GM20000 (cell line): ENCODE data around the gene HSBP1.

Experiments used
- DNase-seq: peaks from one replicate; pipeline ENCODE4 v3.0.0; 2012; ENCODE audit warnings: low spot score
- TF ChIP-seq, protein P1 (sequence below): IDR thresholded peaks from 2 replicates; pipeline ENCODE4 v1.5.1; 2012; ENCODE audit warnings: mild to moderate bottlenecking, control low read depth; ENCODE audit errors: extremely low read depth, missing control alignments

The HSBP1 gene

DNA sequence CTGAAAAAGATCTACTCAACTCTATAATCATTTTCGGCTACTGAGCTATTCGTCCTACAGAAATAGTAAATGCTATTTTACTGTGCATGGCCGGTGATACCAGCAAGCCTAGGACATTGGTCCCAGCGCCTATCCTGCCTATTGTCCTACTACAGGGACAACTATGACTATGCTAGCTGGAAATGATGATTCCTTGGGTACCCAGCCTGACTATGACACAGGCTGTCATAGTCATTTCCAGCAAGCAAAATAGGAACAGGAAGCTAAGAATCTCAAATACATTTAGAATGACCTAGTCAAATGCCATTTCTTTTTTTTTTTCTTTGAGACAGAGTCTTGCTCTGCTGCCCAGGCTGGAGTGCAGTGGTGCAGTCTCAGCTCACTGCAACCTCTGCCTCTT, 33.7 kb upstream of the HSBP1 start:
- DNase-seq: no peak
- TF ChIP-seq, protein P1, sequence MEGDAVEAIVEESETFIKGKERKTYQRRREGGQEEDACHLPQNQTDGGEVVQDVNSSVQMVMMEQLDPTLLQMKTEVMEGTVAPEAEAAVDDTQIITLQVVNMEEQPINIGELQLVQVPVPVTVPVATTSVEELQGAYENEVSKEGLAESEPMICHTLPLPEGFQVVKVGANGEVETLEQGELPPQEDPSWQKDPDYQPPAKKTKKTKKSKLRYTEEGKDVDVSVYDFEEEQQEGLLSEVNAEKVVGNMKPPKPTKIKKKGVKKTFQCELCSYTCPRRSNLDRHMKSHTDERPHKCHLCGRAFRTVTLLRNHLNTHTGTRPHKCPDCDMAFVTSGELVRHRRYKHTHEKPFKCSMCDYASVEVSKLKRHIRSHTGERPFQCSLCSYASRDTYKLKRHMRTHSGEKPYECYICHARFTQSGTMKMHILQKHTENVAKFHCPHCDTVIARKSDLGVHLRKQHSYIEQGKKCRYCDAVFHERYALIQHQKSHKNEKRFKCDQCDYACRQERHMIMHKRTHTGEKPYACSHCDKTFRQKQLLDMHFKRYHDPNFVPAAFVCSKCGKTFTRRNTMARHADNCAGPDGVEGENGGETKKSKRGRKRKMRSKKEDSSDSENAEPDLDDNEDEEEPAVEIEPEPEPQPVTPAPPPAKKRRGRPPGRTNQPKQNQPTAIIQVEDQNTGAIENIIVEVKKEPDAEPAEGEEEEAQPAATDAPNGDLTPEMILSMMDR: no peak

DNA sequence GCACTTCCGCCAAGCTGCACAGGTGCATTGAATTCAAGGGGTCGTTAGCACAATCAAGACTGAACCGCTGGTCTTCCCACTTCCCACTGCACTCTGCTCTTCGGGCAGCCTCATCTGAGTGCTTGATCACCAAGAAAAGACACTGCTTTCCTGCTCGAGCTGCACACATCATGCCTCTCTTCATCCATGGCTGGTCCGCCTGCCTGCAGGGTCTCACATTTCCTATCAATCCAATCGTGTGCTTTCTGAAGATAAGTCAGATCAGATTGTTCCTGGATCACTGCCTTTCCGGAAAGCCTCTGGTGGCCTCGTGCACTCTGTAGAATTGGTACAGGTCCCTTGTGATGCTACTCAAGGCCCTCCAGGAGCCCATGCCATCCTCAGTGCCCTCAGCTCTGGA, 30.8 kb upstream of the HSBP1 start:
- TF ChIP-seq, protein P1: no peak

DNA sequence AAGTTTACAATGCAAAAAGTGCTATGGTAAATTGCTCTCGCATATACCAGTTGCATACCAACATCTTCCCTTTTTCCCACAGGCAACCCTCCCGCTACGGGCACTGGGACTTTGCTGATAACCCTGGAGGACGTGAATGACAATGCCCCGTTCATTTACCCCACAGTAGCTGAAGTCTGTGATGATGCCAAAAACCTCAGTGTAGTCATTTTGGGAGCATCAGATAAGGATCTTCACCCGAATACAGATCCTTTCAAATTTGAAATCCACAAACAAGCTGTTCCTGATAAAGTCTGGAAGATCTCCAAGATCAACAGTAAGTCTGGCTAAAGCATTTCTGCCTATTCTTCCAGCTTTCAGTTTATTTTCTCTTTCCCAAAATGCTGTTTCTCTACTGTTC, 27.9 kb upstream of the HSBP1 start:
- no peak for DNase-seq
- TF ChIP-seq, protein P1: no peak

More for the DNA sequence above, 30.8 kb upstream of the HSBP1 start:
- no peak for DNase-seq

DNA sequence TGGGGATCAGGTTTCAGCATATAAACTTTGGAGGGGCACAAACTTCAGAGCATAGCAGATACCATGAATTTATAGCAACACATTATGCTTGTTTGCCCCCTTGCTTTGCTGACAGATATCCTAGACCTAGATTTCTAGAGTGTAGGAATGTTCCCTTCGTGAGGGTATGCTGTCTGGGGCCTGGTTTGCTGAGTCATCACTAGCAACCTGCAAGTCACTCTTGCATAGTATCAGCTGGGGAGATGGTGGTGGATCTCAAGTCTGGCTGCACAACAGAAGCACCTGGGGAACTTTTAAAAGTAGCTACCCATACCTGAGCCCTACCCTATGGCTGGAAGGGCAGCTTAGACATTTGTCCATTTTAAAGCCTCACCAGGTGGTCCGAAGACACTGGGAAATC, 22.3 kb upstream of the HSBP1 start:
- TF ChIP-seq, protein P1: no peak
- no peak for DNase-seq

DNA sequence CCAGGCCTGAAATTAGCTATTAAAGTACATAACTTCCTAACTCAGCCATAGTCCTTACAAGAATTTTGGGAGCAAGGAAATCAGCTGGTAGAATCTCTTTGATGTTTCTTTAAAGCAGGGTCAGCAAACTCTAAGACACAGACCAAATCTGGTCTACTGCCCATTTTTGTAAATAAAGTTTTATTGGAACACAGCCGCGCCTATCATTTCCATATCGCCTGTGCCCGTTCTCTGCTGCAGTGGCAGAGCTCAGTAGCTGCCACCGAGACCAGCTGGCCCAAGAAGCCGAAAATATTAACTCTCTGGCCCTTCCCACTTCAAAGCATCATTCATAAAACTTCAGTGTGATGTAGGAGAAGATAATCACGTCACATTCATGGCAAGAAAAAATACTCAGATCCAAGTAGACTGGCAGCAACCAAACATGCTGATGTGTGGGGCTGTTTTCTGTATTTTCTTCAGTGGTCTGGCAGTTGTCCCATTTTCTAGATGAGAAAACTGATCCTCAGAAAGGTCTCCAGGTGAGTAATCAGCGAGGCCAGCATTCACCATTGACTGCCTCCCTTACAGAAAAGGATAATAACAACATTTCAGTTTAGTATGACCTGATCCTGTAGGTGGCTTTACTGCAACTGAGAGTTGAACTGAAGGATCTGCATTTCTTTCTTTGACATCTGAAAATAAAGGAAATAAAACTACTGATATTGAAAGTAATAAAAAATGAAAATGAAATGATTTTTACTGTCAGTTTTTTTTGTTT, 18.0 kb upstream of the HSBP1 start:
- DNase-seq: no peak
- TF ChIP-seq, protein P1: no peak

DNA sequence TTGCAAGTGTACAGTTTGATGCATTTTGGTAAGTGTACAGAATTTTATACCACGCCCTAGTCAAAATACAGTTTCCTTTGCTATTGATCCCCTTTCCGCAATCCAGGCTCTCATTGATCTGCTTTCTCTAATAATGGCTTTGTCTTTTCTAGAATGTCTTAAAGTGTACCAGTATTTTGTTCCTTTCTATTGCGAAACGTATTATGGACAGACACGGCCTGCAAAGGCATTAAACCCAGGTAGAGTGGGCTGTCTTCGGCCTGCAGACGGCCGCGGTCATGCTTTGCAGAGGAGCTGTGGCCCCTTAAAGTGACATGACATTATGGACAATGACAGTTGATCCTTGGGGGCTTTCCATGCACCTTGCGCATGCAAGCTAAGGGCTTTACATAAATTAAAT, 15.9 kb upstream of the HSBP1 start:
- DNase-seq: no peak
- TF ChIP-seq, protein P1: no peak

DNA sequence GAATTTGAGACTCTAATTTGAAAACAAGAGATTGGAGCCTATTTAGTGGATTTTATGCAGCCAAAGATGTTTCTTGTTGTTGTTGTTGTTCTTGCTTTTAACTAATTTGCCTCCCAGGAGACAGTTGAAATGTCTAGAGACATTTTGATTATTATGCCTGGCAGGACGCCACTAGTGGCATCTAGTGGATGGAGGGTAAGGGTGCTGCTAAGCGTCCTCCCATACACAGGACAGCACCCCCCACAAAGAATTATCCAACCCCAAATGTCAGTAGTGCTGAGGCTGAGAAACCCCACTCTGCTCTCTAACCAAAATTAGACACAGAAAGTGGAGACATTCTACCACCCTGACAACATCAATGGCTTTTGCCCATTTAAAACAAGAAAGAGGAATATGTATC, 15.4 kb upstream of the HSBP1 start:
- DNase-seq: no peak
- TF ChIP-seq, protein P1: no peak
